Activated CD8-positive, alpha-beta memory T cell treated with anti-CD3 and anti-CD28 coated beads, Interleukin-2, amount 50 U/mL, for 4 hours (primary cell): ENCODE data around the gene MED4.
A peak's percentile ranks its signal among the peaks of the same experiment; 100 is the strongest.

Source experiments
- DNase-seq: peaks from one replicate; pipeline ENCODE4 v3.0.0-alpha.2; 2020

Gene MED4

GRCh38 chr13:48094781-48095502 is at the start of gene MED4:
Gene MED4, minus strand, starts transcription at chr13:48095104. Its CDS starts 26 bp downstream, at chr13:48095078.
- peak; percentile 98 for DNase-seq

GRCh38 chr13:48144413-48145035 is 49.6 kb upstream of the MED4 start:
- no peak for DNase-seq

GRCh38 chr13:48142436-48142835 is 47.5 kb upstream of the MED4 start:
- no peak for DNase-seq

GRCh38 chr13:48138270-48138669 is 43.4 kb upstream of the MED4 start:
- no peak for DNase-seq

- no peak for DNase-seq
These were observed 38.1 kb upstream of the MED4 start for GRCh38 chr13:48132961-48133360.

- DNase-seq: no peak
These were observed 36.6 kb upstream of the MED4 start for GRCh38 chr13:48131533-48131932.

- peak; percentile 22 for DNase-seq
These were observed 32.3 kb upstream of the MED4 start for GRCh38 chr13:48126944-48127830.

GRCh38 chr13:48125794-48126228 is 30.9 kb upstream of the MED4 start:
- no peak for DNase-seq

GRCh38 chr13:48123812-48124211 is 28.9 kb upstream of the MED4 start:
- DNase-seq: no peak

GRCh38 chr13:48121733-48122132 is 26.8 kb upstream of the MED4 start:
- DNase-seq: no peak

- DNase-seq: no peak
These were observed 25.3 kb upstream of the MED4 start for GRCh38 chr13:48120241-48120640.

- no peak for DNase-seq
These were observed 23.1 kb upstream of the MED4 start for GRCh38 chr13:48118030-48118429.

GRCh38 chr13:48116808-48117207 is 21.9 kb upstream of the MED4 start:
- no peak for DNase-seq

- DNase-seq: no peak
These were observed 18.8 kb upstream of the MED4 start for GRCh38 chr13:48113756-48114130.

- DNase-seq: no peak
These were observed 18.2 kb upstream of the MED4 start for GRCh38 chr13:48112896-48113755.

GRCh38 chr13:48110931-48111721 is 16.2 kb upstream of the MED4 start:
- no peak for DNase-seq

- no peak for DNase-seq
These were observed 15.4 kb upstream of the MED4 start for GRCh38 chr13:48110132-48110868.

- no peak for DNase-seq
These were observed 13.2 kb upstream of the MED4 start for GRCh38 chr13:48108106-48108505.

GRCh38 chr13:48097793-48098192 is 2.9 kb upstream of the MED4 start:
- DNase-seq: no peak

GRCh38 chr13:48096670-48097069 is 1.8 kb upstream of the MED4 start:
- DNase-seq: no peak

- no peak for DNase-seq
These were observed 512 bp downstream of the MED4 start for GRCh38 chr13:48094404-48094780.
